ENCODE data around the gene VDR.

VDR gene

GRCh38 chr12:47904713-47905709, at the start of gene VDR:
VDR (minus strand) TSS chr12:47904994; CDS start chr12:47879113, 25,881 bp downstream.
- peak; percentile 92 for DNase-seq (ENCODE audit: low spot score)

DNA sequence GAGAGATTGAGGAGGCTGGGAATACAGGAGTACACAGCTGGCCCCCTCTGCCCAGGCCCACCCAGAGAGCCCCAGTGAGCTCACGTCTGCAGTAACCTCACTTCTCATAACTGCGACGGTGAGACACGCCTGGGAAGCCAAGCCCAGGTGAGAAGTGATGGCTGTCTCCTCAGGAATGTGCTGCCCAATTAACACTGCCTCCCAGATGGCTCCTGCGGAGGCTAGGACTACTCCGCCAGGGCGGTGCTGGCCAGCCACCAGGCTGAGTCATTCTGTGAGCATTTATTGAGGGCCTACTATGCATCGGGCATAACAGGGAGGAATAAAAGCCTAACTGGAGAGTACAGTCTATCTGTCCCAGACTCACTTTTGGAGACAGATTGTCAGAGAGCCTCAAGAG, 49.3 kb upstream of the VDR start:
- no peak for DNase-seq (ENCODE audit: low spot score)

DNA sequence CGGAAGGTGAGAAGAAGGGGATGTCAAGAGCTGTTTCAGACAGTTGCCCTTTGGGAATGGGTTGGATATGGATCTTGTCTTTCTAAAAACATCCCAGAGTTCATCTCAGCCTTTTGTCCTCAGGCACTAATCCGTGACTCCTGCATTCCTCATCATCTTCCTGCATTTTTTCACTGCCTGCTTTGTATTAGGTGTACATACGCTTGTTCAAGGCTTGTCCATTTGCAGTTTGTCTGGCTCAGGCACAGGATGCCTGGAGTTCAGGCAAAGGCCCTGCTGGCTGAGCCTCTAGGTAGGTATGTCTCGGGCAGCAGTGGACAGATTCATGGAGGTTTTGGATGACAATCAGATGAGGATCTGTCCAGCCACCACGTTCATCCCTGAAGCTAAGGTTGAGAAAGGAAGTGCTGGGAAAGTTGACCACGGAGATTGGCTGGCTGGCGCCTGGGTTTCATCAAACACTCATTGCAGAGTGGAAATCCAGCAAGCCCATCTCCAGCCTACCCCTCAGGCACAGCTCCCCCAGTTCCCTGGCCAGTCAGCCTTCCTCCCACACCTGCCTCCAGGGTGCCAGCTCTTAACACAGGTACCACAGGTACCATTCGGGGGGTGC, 46.2 kb upstream of the VDR start:
- DNase-seq (ENCODE audit: low spot score) = no peak

- DNase-seq (ENCODE audit: low spot score) = peak; percentile 74
Measured at GRCh38 chr12:47949441-47950341, 44.9 kb upstream of the VDR start.

GRCh38 chr12:47947341-47947740, 42.5 kb upstream of the VDR start:
- DNase-seq (ENCODE audit: low spot score) = no peak

DNA sequence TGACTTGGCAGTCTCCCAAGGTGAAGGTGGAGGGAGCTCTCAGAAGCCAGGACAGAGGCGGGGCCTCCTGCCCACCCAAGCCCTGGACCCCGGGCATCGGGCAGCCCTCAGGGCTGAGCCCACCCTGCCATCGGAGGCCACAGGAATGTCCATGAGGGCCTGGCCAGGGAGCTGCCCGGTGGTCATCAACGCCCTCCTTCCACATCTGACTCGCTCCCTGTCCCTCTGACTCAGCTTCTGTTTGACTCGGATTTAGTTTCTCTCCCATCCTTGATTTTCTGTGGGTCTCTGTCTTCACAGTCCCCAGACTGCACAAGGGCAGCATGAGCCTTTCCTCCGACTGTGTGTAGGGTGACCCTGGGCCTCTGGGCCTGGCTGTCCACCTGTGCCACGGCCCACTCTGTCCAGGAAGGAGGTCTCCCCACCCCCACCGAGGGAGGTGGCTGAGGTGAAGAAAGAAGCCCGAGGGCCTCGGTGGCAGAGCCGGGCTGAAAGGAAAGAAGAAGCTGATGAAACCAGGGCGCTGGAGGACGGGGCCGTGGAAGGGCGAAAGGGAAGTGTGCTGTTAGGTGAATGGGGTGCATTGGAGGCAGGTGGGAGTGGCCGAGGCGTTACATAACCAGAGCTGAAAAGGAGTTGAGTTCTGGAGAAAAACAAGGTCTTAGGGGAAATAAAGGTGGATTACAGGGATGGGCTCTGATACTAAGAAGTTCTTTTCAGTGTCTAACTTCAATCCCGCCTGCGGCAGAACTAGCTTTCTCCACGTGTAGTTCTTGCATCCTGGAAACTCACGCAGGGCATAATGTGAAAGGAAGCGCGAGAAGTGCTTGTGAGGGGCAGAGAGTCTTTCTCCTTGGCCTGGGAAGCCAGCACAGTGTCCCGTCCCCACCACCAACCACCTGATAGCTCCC, 41.9 kb upstream of the VDR start:
- no peak for DNase-seq (ENCODE audit: low spot score)

DNA sequence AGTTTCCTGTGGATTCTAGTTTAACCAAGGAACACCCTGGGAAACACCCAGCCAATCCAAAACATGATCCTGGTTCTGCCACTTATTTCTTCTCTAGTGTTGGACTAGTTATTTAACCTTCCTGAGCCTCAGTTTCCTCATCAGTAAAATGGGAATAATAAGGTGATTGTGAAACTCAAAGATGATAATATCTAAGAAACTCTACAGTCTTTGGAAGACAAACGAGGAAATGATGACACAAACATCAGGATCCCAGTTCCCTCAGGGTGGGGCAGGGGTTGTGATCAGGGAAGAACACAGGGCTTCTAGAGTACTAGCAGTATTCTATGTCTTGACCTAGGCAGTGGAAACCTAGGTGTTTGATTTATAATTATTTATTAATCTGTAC, 40.5 kb upstream of the VDR start:
- DNase-seq (ENCODE audit: low spot score) = no peak

DNA sequence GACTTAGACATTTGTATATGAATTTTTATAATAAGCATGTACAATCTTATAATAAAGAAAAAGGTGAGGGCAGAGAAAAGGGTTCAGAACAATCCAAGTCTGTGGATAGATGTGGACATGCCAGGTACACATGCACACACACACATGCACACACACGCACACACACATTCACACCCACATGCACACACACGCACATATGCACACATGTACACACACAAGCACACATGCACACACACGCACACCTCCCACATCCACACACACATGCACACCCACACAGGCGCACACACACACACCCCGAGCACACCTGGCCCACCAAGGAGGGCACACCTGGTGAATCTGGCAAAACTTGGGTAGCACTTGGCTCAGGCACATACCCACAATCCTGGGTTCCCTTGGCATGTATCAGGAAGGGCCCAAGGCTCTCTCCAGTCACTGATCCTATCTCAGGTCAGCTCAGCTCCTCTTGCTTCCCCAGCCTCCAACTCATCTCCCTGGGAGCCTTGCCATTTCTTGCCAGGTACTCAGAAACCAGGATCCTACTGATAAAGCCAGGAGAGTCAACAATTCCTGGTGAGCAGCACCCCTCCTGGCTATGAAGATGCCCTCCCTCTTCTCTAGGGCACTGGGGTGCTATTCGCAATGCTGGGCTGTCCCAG, 40.0 kb upstream of the VDR start:
- DNase-seq (ENCODE audit: low spot score) = no peak

DNA sequence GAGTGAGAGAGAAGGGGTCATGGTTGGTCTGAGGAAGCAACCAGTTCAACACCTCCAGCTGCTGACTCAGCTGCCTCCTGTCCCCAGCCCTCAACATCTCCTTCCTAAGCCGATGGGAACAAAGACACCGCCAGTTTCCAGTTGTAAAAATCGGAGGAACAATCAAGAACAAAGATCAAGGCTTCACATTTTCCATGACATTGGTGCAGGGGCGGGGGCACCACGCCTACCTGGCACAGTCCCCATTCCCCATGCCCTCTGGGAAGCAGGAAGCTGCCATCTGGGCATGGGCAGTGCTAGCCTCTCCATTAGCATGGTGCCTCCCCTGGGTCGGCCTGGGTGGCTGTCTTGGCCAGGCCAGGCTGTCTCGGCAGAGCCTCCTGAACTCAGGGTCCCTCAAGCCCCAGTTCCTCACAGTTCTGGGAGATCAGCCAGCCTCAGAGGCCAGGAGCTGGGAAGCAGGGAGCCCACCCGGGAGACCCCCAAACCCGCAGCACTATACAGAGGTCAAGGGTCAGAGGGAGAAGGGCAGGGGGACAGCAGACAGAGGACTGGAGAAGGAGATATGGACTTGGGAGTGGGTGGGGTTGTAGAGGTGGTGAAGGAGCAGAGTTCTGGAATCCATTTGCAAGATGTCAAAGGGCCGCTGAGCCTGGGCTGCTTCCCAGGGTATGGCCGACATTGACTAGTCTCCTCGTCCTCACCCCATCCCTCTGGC, 39.0 kb upstream of the VDR start:
- no peak for DNase-seq (ENCODE audit: low spot score)

DNA sequence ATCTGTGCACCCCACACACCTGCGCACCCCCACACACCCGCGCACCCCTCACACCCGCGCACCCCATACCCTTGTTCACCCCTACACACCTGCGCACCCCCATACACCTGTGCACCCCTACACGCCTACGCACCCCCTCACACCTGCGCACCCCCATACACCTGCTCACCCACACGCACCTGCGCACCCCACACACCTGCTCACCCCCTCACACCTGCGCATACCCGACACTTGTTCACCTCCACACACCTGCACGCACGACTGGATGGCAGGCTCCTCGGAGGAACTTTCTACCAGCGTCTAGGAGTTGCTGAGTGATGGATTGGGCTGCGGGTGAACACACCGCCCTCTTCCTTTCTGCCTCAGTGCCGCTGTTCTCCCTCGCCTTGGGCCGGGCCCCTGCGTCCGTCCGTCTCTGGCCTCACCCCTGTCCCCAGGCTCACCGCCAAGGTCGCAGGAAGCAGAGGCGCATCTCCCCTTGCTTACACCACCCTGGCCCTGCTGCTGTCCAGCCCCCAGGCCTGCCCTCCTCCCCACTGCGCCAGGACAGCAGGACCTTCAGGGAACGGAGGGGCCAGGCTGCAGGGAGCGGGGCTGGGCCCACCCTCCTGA, 37.9 kb upstream of the VDR start:
- DNase-seq (ENCODE audit: low spot score) = no peak

DNA sequence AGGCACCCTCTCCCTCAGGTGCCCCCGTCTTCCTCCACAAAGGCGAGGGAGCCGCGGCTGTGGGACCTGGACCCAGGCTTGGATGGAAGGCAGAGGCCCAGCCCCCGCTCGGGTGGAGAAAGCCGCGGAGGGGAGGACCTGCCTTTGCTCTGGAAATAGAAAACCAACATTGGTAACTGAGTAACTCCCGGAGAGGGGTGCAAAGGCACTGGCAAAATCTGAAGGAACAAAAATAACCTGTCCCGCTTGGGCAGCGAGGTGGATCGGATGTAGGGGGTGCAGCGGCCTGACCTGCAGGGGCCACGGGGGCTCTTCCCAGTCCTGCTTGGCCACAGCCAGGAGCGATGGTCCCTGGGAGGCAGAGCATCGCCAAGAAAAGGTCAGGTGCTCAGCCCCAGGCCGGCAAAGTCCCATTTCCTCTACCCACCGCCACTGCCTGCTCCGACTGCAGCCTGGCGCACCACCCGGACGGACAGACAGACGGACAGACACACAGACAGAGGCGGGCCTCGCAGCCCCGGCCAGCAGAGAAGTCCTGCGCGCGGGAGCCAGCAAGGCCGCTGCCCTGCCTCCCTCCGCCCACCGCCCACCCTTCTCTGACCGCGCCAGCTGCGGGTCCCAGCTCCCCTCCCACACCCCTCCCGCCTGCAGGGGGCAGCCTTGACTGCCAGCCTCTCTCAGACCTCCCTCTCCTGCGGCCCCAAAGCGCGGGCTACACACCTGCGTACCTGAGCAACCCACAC, 37.2 kb upstream of the VDR start:
- peak; percentile 56 for DNase-seq (ENCODE audit: low spot score)

DNA sequence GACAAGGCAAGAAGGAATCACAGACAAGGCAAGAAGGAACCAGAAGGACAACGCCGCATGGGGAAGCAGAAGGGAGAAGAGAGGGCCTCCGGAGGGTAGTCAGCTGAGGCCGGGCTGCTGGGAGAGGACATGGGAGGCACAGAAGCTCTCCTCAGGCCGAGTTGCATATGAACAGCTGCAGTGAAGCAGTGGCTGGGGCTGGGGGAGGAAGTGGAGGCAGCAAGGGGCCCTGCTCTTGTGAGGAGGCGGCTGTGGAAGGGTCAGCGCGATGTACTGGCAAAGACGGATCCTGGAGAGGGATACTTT, 36.6 kb upstream of the VDR start:
- no peak for DNase-seq (ENCODE audit: low spot score)

- DNase-seq (ENCODE audit: low spot score) = no peak
Measured at GRCh38 chr12:47940773-47941474, 36.1 kb upstream of the VDR start.

GRCh38 chr12:47939009-47939601, 34.3 kb upstream of the VDR start:
- no peak for DNase-seq (ENCODE audit: low spot score)

DNA sequence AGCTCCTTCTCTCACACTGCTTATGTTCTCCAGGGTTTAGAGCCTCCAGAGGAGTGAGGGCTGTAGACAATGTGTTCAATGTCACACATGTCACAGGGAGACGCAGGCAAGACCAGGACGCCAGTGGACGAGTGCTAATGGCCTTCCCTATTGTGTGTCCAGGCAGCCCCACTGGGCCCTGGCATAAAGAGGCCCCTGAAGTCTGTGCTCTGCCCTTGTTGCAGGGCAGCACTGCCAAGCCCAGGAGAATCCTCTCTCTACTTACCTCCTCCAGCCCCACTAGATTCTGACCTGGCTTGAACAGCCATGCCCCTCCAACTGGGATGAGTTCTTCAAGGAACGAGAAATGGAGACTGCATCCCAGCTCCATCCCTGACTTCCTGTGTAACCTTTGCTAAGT, 33.8 kb upstream of the VDR start:
- DNase-seq (ENCODE audit: low spot score) = no peak

DNA sequence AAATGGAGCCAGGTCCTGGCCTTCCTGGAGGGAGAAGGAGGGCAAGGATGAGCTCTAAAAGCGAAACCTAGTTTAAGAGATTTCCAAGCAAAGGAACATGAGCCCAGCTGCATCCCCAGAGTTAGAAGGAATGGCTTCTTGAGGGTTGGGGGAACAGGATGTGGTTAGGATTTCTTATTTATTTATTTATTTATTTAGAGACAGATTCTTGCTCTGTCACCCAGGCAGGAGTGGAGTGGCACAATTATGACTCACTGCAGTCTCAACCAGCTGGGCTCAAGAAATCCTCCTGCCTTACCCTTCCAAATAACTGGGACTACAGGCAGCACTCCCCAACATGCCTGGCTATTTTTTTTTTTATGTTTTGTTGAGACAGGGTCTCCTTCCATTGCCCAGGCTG, 33.3 kb upstream of the VDR start:
- no peak for DNase-seq (ENCODE audit: low spot score)

GRCh38 chr12:47935184-47935583, 30.4 kb upstream of the VDR start:
- no peak for DNase-seq (ENCODE audit: low spot score)

GRCh38 chr12:47931187-47931586, 26.4 kb upstream of the VDR start:
- no peak for DNase-seq (ENCODE audit: low spot score)
